Measurements from ENCODE around the gene CD68. TPM values are rescaled to one million over a fixed set of nuclear protein-coding genes. Genes with fewer than 3 reads are reported as not detected.

Gene CD68
- total RNA-seq, 1 experiment from 2014 or later: 6.9 TPM

- H3K4me3 Mint-ChIP-seq (ENCODE audit: unreplicated experiment): peak overlapping the region; percentile 90
- TSS peak; percentile 9 for BruUV-seq (replicated peaks)
- no peaks in the 10 kb centered on the region for H3K27me3 Mint-ChIP-seq (ENCODE audit: insufficient read depth, unreplicated experiment)
- ChIA-PET CTCF (interaction anchor here (0.6 to 4.1 kb wide), 8 partner anchors 10 to 138 kb away, joined by 3 to 20 read pairs (median 6); partner anchors contain the start of genes MPDU1, SOX15 and TP53), POLR2A (interaction anchor here (0.6 to 13.7 kb wide), 17 partner anchors 14 to 650 kb away, joined by 3 to 294 read pairs (median 4); partner anchors contain the start of genes FXR2, GPS2, MPDU1 and POLR2A)
- intact Hi-C loops (cut with micrococcal nuclease): loop anchor here (5.0 kb wide), 1 partner anchor 113 kb away; the partner anchor contains the start of genes TP53 and WRAP53
- H3K36me3 Mint-ChIP-seq (ENCODE audit: insufficient read depth, unreplicated experiment): peaks cover 90% of the 10 kb centered on the region
- H3K9me3 Mint-ChIP-seq (ENCODE audit: unreplicated experiment): no peaks in the 10 kb centered on the region
- no peak for DNase-seq (ENCODE audit: unreplicated experiment)
- H3K4me1 Mint-ChIP-seq (ENCODE audit: insufficient read depth, unreplicated experiment): peaks cover 24% of the 10 kb centered on the region
- TF ChIP-seq, protein P1, sequence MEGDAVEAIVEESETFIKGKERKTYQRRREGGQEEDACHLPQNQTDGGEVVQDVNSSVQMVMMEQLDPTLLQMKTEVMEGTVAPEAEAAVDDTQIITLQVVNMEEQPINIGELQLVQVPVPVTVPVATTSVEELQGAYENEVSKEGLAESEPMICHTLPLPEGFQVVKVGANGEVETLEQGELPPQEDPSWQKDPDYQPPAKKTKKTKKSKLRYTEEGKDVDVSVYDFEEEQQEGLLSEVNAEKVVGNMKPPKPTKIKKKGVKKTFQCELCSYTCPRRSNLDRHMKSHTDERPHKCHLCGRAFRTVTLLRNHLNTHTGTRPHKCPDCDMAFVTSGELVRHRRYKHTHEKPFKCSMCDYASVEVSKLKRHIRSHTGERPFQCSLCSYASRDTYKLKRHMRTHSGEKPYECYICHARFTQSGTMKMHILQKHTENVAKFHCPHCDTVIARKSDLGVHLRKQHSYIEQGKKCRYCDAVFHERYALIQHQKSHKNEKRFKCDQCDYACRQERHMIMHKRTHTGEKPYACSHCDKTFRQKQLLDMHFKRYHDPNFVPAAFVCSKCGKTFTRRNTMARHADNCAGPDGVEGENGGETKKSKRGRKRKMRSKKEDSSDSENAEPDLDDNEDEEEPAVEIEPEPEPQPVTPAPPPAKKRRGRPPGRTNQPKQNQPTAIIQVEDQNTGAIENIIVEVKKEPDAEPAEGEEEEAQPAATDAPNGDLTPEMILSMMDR (IDR thresholded peaks at IDR 0.05; ENCODE audit: unreplicated experiment): no peak
- H3K27ac Mint-ChIP-seq (ENCODE audit: low read depth, unreplicated experiment): no peak overlapping the region
Measured at GRCh38 chr17:7574176-7574953, 5.1 kb upstream of the CD68 start.

- Mint-ChIP-seq H3K36me3 (ENCODE audit: insufficient read depth, unreplicated experiment) (peaks cover 94% of the 10 kb centered on the region), H3K4me1 (ENCODE audit: insufficient read depth, unreplicated experiment) (peaks cover 34% of the 10 kb centered on the region), H3K27ac (ENCODE audit: low read depth, unreplicated experiment) (peak overlapping the region; percentile 9), H3K27me3 (ENCODE audit: insufficient read depth, unreplicated experiment) (no peaks in the 10 kb centered on the region), H3K4me3 (ENCODE audit: unreplicated experiment) (peak overlapping the region; percentile 90), H3K9me3 (ENCODE audit: unreplicated experiment) (no peaks in the 10 kb centered on the region)
- ChIA-PET CTCF (interaction anchor here (0.6 to 6.4 kb wide), 7 partner anchors 9 to 365 kb away, joined by 3 to 59 read pairs (median 7); partner anchors contain the start of genes MPDU1, SOX15 and TP53), POLR2A (interaction anchor here (0.6 to 13.7 kb wide), 10 partner anchors 10 to 354 kb away, joined by 3 to 294 read pairs (median 5); partner anchors contain the start of genes FXR2, MPDU1, PHF23 and SENP3)
- TF ChIP-seq, protein P1 (IDR thresholded peaks at IDR 0.05; ENCODE audit: unreplicated experiment): no peak
- no TSS peak for BruUV-seq (replicated peaks)
- intact Hi-C loops (cut with micrococcal nuclease): no loop called here
- no peak for DNase-seq (ENCODE audit: unreplicated experiment)
Measured at GRCh38 chr17:7575481-7575883, 4.0 kb upstream of the CD68 start.

DNA sequence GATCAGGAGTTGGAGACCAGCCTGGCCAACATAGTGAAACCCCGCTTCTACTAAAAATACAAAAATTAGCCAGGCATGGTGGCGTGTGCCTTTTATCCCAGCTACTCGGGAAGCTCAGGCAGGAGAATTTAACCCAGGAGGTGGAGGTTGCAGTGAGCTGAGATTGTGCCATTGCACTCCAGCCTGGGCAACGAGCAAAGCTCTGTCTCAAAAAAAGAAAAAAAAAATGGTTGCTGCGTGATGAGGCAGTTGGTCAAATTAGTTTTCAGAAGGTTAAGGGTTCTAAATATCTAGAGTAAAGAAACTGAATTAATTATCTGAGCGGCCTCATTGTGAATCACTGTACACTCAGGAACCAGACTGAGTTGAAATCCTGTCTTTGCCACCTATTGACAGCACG, 3.5 kb upstream of the CD68 start:
- TF ChIP-seq, protein P1 (IDR thresholded peaks at IDR 0.05; ENCODE audit: unreplicated experiment): no peak
- BruUV-seq (replicated peaks): no TSS peak
- Mint-ChIP-seq H3K36me3 (ENCODE audit: insufficient read depth, unreplicated experiment) (peaks cover 96% of the 10 kb centered on the region), H3K9me3 (ENCODE audit: unreplicated experiment) (no peaks in the 10 kb centered on the region), H3K27ac (ENCODE audit: low read depth, unreplicated experiment) (peak overlapping the region; percentile 9), H3K27me3 (ENCODE audit: insufficient read depth, unreplicated experiment) (no peaks in the 10 kb centered on the region), H3K4me3 (ENCODE audit: unreplicated experiment) (peak overlapping the region; percentile 90), H3K4me1 (ENCODE audit: insufficient read depth, unreplicated experiment) (peaks cover 37% of the 10 kb centered on the region)
- intact Hi-C loops (cut with micrococcal nuclease): no loop called here
- DNase-seq (ENCODE audit: unreplicated experiment): no peak
- POLR2A ChIA-PET: interaction anchor here (0.6 to 13.7 kb wide), 9 partner anchors 11 to 355 kb away, joined by 3 to 294 read pairs (median 4); partner anchors contain the start of genes FXR2, MPDU1, SENP3 and SOX15
- CTCF ChIA-PET: interaction anchor here (0.6 to 6.4 kb wide), 6 partner anchors 8 to 365 kb away, joined by 3 to 59 read pairs (median 5); partner anchors contain the start of genes MPDU1 and SOX15

GRCh38 chr17:7576432-7576937, 3.0 kb upstream of the CD68 start:
- BruUV-seq (replicated peaks): no TSS peak
- Mint-ChIP-seq H3K4me3 (ENCODE audit: unreplicated experiment) (no peak overlapping the region), H3K9me3 (ENCODE audit: unreplicated experiment) (no peaks in the 10 kb centered on the region), H3K27me3 (ENCODE audit: insufficient read depth, unreplicated experiment) (no peaks in the 10 kb centered on the region), H3K4me1 (ENCODE audit: insufficient read depth, unreplicated experiment) (peaks cover 37% of the 10 kb centered on the region), H3K27ac (ENCODE audit: low read depth, unreplicated experiment) (no peak overlapping the region), H3K36me3 (ENCODE audit: insufficient read depth, unreplicated experiment) (peaks cover 92% of the 10 kb centered on the region)
- intact Hi-C loops (cut with micrococcal nuclease): no loop called here
- POLR2A ChIA-PET: interaction anchor here (0.7 to 13.7 kb wide), 6 partner anchors 12 to 111 kb away, joined by 3 to 294 read pairs (median 8); partner anchors contain the start of genes MPDU1, POLR2A, SENP3 and SOX15
- DNase-seq (ENCODE audit: unreplicated experiment): no peak
- TF ChIP-seq, protein P1 (IDR thresholded peaks at IDR 0.05; ENCODE audit: unreplicated experiment): no peak
- CTCF ChIA-PET: interaction anchor here (0.7 to 6.4 kb wide), 4 partner anchors 8 to 35 kb away, joined by 3 to 59 read pairs (median 12); partner anchors contain the start of genes MPDU1 and SOX15
